GM23248 (cell line): ENCODE data around the gene IL18RAP. TPM values are rescaled to one million over a fixed set of nuclear protein-coding genes. Genes with fewer than 3 reads are reported as not detected.

ENCODE experiments used
- DNase-seq: peaks from one replicate; pipeline ENCODE4 v3.0.0-alpha.2; 2015
- H2AFZ ChIP-seq: fragments of 200-600 bp; sonication (generic); 2 replicates; pipeline ENCODE4 v1.6.1; 2016; ENCODE audit warnings: antibody characterized with exemption
- H3F3A ChIP-seq: fragments of 200-600 bp; sonication (generic); 2 replicates; pipeline ENCODE4 v1.6.1; 2016; ENCODE audit warnings: mild to moderate bottlenecking, antibody characterized with exemption, mixed run types; ENCODE audit not compliant: insufficient read depth
- H3K27ac ChIP-seq: fragments of 200-600 bp; sonication (generic); 2 replicates; pipeline ENCODE4 v1.5.1; 2016; ENCODE audit warnings: mild to moderate bottlenecking
- H3K27me3 ChIP-seq: fragments of 200-600 bp; sonication (generic); replicated peaks from 2 replicates; pipeline ENCODE4 v1.6.1; 2016; ENCODE audit warnings: mild to moderate bottlenecking; ENCODE audit not compliant: insufficient read depth
- H3K36me3 ChIP-seq: fragments of 200-600 bp; sonication (generic); 2 replicates; pipeline ENCODE4 v1.6.1; 2016; ENCODE audit warnings: low read depth, mild to moderate bottlenecking
- H3K4me1 ChIP-seq: fragments of 200-600 bp; sonication (generic); 2 replicates; pipeline ENCODE4 v1.6.1; 2016; ENCODE audit warnings: mild to moderate bottlenecking; ENCODE audit not compliant: insufficient read depth
- H3K4me2 ChIP-seq: fragments of 200-600 bp; sonication (generic); one replicate; pipeline ENCODE4 v1.6.1; 2016; ENCODE audit warnings: mild to moderate bottlenecking; ENCODE audit not compliant: unreplicated experiment
- H3K4me3 ChIP-seq: fragments of 200-600 bp; sonication (generic); 2 replicates; pipeline ENCODE4 v1.5.1; 2016; ENCODE audit warnings: mild to moderate bottlenecking
- H3K79me2 ChIP-seq: fragments of 200-600 bp; sonication (generic); 2 replicates; pipeline ENCODE4 v1.6.1; 2016; ENCODE audit warnings: mild to moderate bottlenecking; ENCODE audit not compliant: insufficient read depth
- H3K9ac ChIP-seq: fragments of 200-600 bp; sonication (generic); 2 replicates; pipeline ENCODE4 v1.6.1; 2016; ENCODE audit warnings: mild to moderate bottlenecking
- H3K9me2 ChIP-seq: fragments of 200-600 bp; sonication (generic); 2 replicates; pipeline ENCODE4 v1.6.1; 2016; ENCODE audit warnings: mixed run types, mild to moderate bottlenecking, moderate library complexity; ENCODE audit not compliant: insufficient read depth
- H3K9me3 ChIP-seq: fragments of 200-600 bp; sonication (generic); one replicate; pipeline ENCODE4 v1.6.1; 2017; ENCODE audit warnings: low read depth
- H4K20me1 ChIP-seq: fragments of 200-600 bp; sonication (generic); 2 replicates; pipeline ENCODE4 v1.6.0; 2016; ENCODE audit not compliant: insufficient read depth
- EZH2 ChIP-seq: fragments of 200-600 bp; sonication (generic); IDR thresholded peaks from 2 replicates; pipeline ENCODE4 v1.6.1; 2018; ENCODE audit warnings: antibody characterized with exemption, mild to moderate bottlenecking; ENCODE audit not compliant: insufficient read depth, poor library complexity, severe bottlenecking
- EZH2phosphoT487 ChIP-seq: fragments of 200-600 bp; sonication (generic); IDR thresholded peaks from 2 replicates; pipeline ENCODE4 v1.6.1; 2018; ENCODE audit warnings: antibody characterized with exemption, moderate library complexity, mild to moderate bottlenecking, low read depth; ENCODE audit not compliant: insufficient read depth
- WGBS, 2 experiments: methylation state at CpG; one replicate each; pipeline ENCODE4 v1.1.6; 2015 to 2017; ENCODE audit warnings: low lambda C conversion rate in 2 of 2, low coverage in 1 of 2; ENCODE audit errors: missing lambda C conversion rate in 2 of 2; 5-methylcytosine and 5-hydroxymethylcytosine counted together
- in situ Hi-C: fragments of 300-500 bp; cut with MboI; formaldehyde crosslinking; loops from 2 replicates; pipeline ENCODE4 v1.15.0; 2020
- polyA plus RNA-seq: library from polyadenylated mRNA; unstranded; fragments of >200 nt; fragmentation: Nextera tagmentation; extraction: Ambion mirVana; gene quantifications from 2 replicates; pipeline ENCODE4 v1.2.1, GENCODE V29; 2016
- total RNA-seq: library from RNA; depleted of rRNA; stranded (reverse); fragments of >200 nt; shearing (Covaris generic); gene quantifications from 2 replicates; pipeline ENCODE4 v1.2.3, GENCODE V29; 2014

The IL18RAP gene
- total and polyA plus RNA-seq, 2 experiments from 2014 or later: 0.11 TPM; not detected in 1

DNA sequence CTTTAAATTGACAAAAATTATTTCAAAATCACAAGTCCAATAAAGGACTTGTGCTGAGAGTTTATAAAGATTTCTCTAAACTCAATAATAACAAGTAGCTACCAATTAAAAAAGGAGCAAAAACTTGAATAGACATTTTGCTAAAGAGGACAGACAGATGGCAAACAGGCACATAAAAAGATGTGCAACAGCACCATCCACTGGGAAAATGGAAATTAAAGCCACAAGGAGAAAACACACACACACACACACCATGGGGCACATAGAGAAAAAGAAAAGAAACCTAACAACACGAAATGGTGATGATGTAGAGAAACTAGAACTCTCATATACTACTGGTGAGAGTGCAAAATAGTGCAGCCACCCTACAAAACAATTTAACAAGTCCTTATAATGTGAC, 37.5 kb downstream of the IL18RAP start:
- DNase-seq: no peak
- Histone ChIP-seq H3K4me1 (no peaks in the 10 kb centered on the region), H3K27me3 (peaks cover 26% of the 10 kb centered on the region; the same call in 1 of the 2 replicates), H3K27ac (no peak overlapping the region), H4K20me1 (no peaks in the 10 kb centered on the region), H3K9ac (no peak overlapping the region), H3K4me3 (no peak overlapping the region), H2AFZ (no peak overlapping the region), H3K36me3 (no peaks in the 10 kb centered on the region), H3F3A (no peaks in the 10 kb centered on the region), H3K4me2 (no peak overlapping the region), H3K9me3 (no peaks in the 10 kb centered on the region), H3K9me2 (no peaks in the 10 kb centered on the region), H3K79me2 (no peaks in the 10 kb centered on the region)
- in situ Hi-C loops: loop anchor here (10.0 kb wide), 1 partner anchor 154 kb away; the partner anchor contains the start of gene SLC9A2
- 44 to 60% methylated on average over 1 of the region's 1 CpG for WGBS, 2 experiments
- TF ChIP-seq EZH2: no peak
- no peak for TF ChIP-seq EZH2phosphoT487

DNA sequence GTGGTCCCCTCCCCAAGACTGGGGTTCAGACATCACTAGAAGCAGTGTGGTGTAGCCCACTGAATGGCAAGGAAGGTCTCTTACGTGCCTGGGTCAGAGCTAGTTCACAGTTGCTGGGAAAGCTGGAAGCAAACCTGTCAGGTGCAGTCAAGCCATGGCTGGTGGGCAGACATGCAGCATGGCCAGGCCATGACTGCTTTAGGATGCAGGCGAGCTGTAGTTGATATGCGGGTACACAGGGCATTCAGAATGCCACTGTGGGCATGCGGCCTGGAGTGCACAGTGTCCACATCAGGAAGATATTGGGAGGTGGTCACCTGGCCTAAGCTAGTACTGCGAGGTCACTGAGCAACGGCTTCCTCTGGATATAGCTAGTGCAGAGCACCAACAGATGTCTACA, 38.2 kb downstream of the IL18RAP start:
- TF ChIP-seq EZH2phosphoT487 (no peak), EZH2 (no peak)
- no peaks in the 10 kb centered on the region for H4K20me1 ChIP-seq
- 57 to 58% methylated on average over 6 of the region's 6 CpGs for WGBS, 2 experiments
- no peak overlapping the region for H3K4me2 ChIP-seq
- H2AFZ ChIP-seq: no peak overlapping the region
- H3K36me3 ChIP-seq: no peaks in the 10 kb centered on the region
- in situ Hi-C loops: loop anchor here (10.0 kb wide), 1 partner anchor 154 kb away; the partner anchor contains the start of gene SLC9A2
- no peaks in the 10 kb centered on the region for H3K9me3 ChIP-seq
- no peaks in the 10 kb centered on the region for H3K79me2 ChIP-seq
- H3K27ac ChIP-seq: no peak overlapping the region
- no peak for DNase-seq
- H3K9me2 ChIP-seq: no peaks in the 10 kb centered on the region
- H3F3A ChIP-seq: no peaks in the 10 kb centered on the region
- no peak overlapping the region for H3K9ac ChIP-seq
- H3K4me1 ChIP-seq: no peaks in the 10 kb centered on the region
- peaks cover 30% of the 10 kb centered on the region for H3K27me3 ChIP-seq
- H3K4me3 ChIP-seq: no peak overlapping the region

DNA sequence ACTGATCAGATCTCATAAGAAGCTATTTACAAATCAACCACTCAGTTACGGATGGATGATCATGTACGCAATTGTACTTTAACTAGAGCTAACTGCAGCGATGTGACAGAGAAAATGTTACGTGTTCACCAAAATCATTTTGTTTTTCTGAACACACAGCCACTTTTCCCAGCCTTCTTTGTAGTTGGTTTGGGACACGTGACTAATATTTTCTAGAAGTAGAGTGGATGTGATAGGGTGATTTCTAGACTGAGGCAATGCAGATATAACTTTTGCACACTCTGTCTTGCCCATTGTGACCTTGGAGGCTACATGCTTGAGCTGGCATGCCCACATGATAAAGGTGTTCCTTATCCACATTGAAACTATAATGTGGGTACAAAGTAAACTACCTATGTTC, 40.2 kb downstream of the IL18RAP start:
- no peak for DNase-seq
- WGBS, 2 experiments: 63 to 66% methylated on average over 5 of the region's 5 CpGs
- Histone ChIP-seq H3K36me3 (no peaks in the 10 kb centered on the region), H3K9ac (no peak overlapping the region), H3K4me3 (no peak overlapping the region), H3K9me2 (no peaks in the 10 kb centered on the region), H3K27me3 (peaks cover 42% of the 10 kb centered on the region), H3K4me1 (no peaks in the 10 kb centered on the region), H2AFZ (no peak overlapping the region), H3F3A (no peaks in the 10 kb centered on the region), H3K9me3 (no peaks in the 10 kb centered on the region), H3K27ac (no peak overlapping the region), H3K4me2 (no peak overlapping the region), H4K20me1 (no peaks in the 10 kb centered on the region), H3K79me2 (no peaks in the 10 kb centered on the region)
- TF ChIP-seq EZH2phosphoT487: no peak
- no peak for TF ChIP-seq EZH2
- in situ Hi-C loops: loop anchor here (10.0 kb wide), 1 partner anchor 152 kb away; the partner anchor contains the start of gene SLC9A2

DNA sequence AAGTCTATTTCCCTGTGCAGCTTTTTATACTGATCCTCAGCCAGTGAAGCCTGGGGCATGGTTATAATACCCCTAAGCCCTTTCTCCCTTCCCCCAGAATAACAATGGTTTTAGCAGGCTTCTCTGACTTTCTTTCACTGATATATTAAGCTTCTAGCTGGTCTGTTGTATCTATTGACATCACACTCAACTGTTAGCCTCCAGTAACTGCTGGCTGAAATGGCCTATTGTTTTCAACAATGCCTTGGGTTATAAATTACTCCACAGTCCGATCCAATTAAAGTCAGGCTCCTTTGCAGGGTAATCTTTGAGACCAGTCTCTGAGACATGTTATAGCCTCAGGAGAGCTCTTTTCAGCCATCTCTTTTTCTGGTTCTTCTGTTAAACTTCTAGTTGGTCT, 47.2 kb downstream of the IL18RAP start:
- Histone ChIP-seq H3K4me1 (no peaks in the 10 kb centered on the region), H3K9me2 (no peaks in the 10 kb centered on the region), H3K27ac (no peak overlapping the region), H3K4me3 (no peak overlapping the region), H3K9ac (no peak overlapping the region), H3K9me3 (no peaks in the 10 kb centered on the region), H3F3A (no peaks in the 10 kb centered on the region), H3K27me3 (peaks cover 46% of the 10 kb centered on the region), H3K36me3 (no peaks in the 10 kb centered on the region), H3K4me2 (no peak overlapping the region), H2AFZ (no peak overlapping the region), H4K20me1 (no peaks in the 10 kb centered on the region), H3K79me2 (no peaks in the 10 kb centered on the region)
- no peak for TF ChIP-seq EZH2
- no peak for TF ChIP-seq EZH2phosphoT487
- DNase-seq: no peak
- in situ Hi-C loops: no loop called here
- 50 to 54% methylated on average over 1 of the region's 1 CpG for WGBS, 2 experiments

DNA sequence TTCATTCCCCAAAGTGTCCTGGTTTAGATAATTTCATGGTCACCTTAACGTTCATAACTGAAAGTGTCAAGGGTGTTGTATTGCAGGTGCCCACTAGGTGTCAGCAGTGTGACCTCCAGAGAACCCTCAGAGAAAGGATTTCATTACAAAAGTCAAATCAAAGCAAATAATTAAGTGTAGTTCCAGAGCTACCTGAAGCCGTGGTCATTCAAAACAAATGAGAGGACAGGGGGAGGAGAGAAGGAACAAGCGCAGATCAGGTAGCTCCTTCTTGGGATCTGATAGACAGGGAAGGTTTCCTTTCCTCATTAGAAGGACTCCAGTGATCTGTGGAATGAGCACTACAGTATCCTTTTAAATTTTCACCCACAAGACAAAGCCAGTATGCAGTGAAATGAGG, 50.1 kb downstream of the IL18RAP start, which contains the start of gene SLC9A4:
Gene SLC9A4 (plus strand): TSS at position 207 of the 400 bp plus-strand sequence. CDS start 534 bp downstream, outside the sequence.
- no peaks in the 10 kb centered on the region for H3K36me3 ChIP-seq
- H2AFZ ChIP-seq: no peak within 1 kb of the TSS
- in situ Hi-C loops: no loop called here
- peaks cover 37% of the 10 kb centered on the region for H3K27me3 ChIP-seq
- no peak for TF ChIP-seq EZH2phosphoT487
- no peak for TF ChIP-seq EZH2
- DNase-seq: peak; percentile 44
- H3K4me1 ChIP-seq: no peaks in the 10 kb centered on the region
- no peaks in the 10 kb centered on the region for H3F3A ChIP-seq
- H3K9me3 ChIP-seq: no peaks in the 10 kb centered on the region
- no peaks in the 10 kb centered on the region for H4K20me1 ChIP-seq
- no peak within 1 kb of the TSS for H3K9ac ChIP-seq
- no peaks in the 10 kb centered on the region for H3K9me2 ChIP-seq
- WGBS, 2 experiments: 2 to 4% methylated on average over 3 of the region's 3 CpGs
- H3K79me2 ChIP-seq: no peaks in the 10 kb centered on the region
- H3K4me2 ChIP-seq: no peak within 1 kb of the TSS
- no peak within 1 kb of the TSS for H3K27ac ChIP-seq
- no peak within 1 kb of the TSS for H3K4me3 ChIP-seq
